GM21528 (cell line): ENCODE measurements around the gene NEU4.

Experiments
- ATAC-seq: cut with Tn5 transposase; IDR thresholded peaks from one replicate; pipeline ENCODE4 v1.9.1; 2021; ENCODE audit warnings: mild to moderate bottlenecking, moderate library complexity; ENCODE audit not compliant: unreplicated experiment, low FRiP score

NEU4 gene

DNA sequence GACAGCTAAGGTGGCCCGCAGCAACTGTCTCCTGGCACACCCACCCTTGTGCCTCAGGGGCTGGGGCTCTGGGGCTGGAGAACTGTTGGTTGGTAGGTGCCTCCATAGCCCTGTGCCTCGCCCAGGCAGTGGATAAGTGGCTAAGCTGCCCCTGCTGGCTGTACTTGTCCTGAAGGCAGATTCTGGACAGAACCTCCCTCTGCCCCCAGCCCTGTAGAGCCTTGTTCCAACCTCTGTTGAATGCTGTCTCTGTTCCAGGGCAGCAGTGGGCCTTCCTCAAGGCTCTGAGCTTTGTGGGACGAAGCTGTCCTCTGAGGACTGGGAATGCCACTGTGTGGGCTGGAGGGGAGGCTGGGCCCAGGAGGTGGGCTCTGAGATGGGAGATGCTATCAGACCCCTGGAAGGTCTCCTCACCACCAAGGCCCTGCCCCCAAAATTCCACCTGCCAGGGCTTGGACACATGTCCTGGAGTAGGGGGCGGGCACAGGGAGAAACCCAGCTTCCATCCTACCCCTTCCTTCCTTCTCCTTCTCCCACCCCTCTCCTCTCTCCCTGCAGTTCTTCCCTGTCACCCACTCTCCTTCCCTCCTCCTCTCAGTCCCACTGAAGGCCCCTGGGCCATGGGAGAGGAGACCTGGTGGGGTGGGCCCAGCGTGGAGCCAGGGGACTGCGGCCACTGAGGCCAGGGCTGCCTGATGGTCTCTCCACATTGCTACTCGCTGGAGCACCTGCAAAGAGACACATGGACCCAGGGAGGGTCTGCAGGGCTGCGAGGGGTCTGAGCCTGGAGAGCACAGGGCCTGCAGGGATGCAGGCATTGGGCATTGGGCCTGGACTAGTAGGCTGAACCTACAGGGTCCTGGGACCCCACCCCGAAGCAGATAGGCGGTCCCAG lies 51.4 kb downstream of the NEU4 start:
- no peak for ATAC-seq

DNA sequence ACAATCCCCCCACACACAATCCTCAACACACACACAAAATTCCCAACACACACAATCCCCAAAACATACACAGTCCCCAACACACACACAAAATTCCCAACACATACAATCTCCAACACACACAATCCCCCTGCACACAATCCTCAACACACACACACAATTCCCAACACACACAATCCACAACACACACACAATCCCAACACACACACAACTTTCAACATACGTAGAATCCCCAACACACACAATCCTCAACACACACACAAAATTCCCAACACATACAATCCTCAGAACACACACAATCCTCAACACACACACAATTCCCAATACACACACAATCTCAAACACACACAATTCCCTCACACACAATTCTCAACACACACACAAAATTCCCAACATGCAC lies 52.3 kb downstream of the NEU4 start:
- ATAC-seq = no peak

DNA sequence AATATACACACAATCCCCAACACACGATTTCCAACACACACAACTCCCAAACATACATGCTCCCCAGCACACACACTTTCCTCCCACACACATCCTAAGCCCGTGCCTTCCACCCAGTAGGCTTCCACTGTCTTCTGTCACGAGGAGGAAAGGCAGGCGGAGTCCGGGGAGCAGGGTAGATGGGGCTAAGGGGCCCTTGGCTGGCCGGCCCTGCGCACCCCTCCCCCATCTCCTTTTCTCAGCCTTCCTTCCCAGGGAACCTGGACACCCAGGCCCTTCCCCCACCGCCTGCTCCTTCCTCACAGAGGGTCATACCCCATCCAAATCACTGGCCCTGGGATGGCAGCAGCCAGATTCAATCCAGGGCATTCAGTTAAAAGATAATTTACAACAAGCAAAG lies 53.1 kb downstream of the NEU4 start:
- ATAC-seq = no peak

DNA sequence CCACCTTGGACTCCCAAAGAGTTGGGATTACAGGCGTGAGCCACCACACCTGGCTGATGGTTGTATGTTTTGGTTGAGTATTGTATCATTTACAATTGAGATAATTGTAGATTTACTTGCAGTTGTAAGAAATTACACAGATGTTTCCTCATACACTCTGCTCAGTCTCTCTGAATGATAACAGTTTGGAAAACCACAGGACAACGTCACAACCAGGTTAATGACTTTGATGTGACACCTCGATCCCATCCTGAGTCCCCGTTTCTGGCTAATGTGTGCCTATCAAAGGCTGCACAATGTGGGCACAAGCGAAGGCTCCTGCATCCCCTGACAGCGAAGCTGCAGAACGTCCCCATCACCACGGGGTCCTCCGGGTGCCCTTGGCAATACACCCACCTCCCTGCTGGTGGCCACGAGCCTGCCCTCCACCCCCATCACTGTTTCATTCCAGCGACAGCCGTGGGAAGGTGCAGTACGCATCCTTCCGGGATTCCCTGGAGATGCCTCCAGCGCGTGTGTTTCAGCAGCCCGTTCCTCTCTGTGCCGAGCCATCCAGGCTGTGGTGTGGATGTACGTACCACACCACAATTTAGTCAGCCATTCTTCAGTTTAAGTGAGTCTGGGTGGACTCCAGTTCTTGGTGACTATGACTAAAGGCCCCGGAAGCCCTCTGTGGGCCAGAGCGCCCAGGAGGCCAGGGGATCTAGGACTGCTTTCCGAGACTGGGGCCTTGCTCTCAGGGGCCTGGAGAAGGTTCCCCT lies 54.0 kb downstream of the NEU4 start:
- no peak for ATAC-seq

- no peak for ATAC-seq
Observed at GRCh38 chr2:241863536-241863954, 54.6 kb downstream of the NEU4 start.

- no peak for ATAC-seq
Observed at GRCh38 chr2:241864168-241864849, 55.3 kb downstream of the NEU4 start.

- ATAC-seq = no peak
Observed at GRCh38 chr2:241864850-241865213, 55.8 kb downstream of the NEU4 start.

- ATAC-seq = no peak
Observed at GRCh38 chr2:241865416-241865956, 56.5 kb downstream of the NEU4 start.

- no peak for ATAC-seq
Observed at GRCh38 chr2:241865957-241866789, 57.2 kb downstream of the NEU4 start.
